K562 (cell line): ENCODE measurements around the gene FITM1. TPM values are rescaled to one million over a fixed set of nuclear protein-coding genes. Genes with fewer than 3 reads are reported as not detected.
A peak's percentile ranks its signal among the peaks of the same experiment; 100 is the strongest.

Experiments
- AFF4 ChIP-seq: sonication (generic); formaldehyde crosslinking; IDR thresholded peaks from 2 replicates; pipeline ENCODE4 v1.8.0; 2023; ENCODE audit warnings: mild to moderate bottlenecking, missing genetic modification reagents
- ARID4B ChIP-seq: sonication (generic); formaldehyde crosslinking; IDR thresholded peaks from 2 replicates; pipeline ENCODE4 v1.8.0; 2022; ENCODE audit warnings: mild to moderate bottlenecking, missing genetic modification reagents
- ATF3 ChIP-seq, 2 experiments: fragments of 450-650 bp in 1 of 2; sonication (generic) in 1 of 2; formaldehyde crosslinking in 1 of 2; IDR thresholded peaks in 1 of 2; conservative IDR thresholded peaks in 1 of 2; 2 replicates each; pipeline versions ENCODE4 v1.6.1 to v1.8.1; 2016 to 2023; ENCODE audit warnings: mild to moderate bottlenecking in 2 of 2, moderate library complexity in 2 of 2, inconsistent platforms in 1 of 2, missing genetic modification reagents in 1 of 2
- FOXA1 ChIP-seq: fragments of 450-650 bp; IDR thresholded peaks from 2 replicates; pipeline ENCODE4 v1.6.1; 2016; ENCODE audit warnings: mild to moderate bottlenecking, borderline replicate concordance
- HOMEZ ChIP-seq: fragments of 250-450 bp; sonication (Bioruptor Pico); IDR thresholded peaks from 2 replicates; pipeline ENCODE4 v1.4.0; 2020; ENCODE audit warnings: mild to moderate bottlenecking, moderate library complexity
- RBFOX2 ChIP-seq: fragments of 200-400 bp; formaldehyde crosslinking; IDR thresholded peaks from 2 replicates; pipeline ENCODE4 v1.6.1; 2017; ENCODE audit warnings: low read depth, mild to moderate bottlenecking, low read length, moderate library complexity
- RBM34 ChIP-seq: fragments of 200-400 bp; formaldehyde crosslinking; IDR thresholded peaks from 2 replicates; pipeline ENCODE4 v1.6.1; 2018; ENCODE audit warnings: low read length, borderline replicate concordance; ENCODE audit not compliant: insufficient read depth
- SMAD3 ChIP-seq: fragments of 450-650 bp; formaldehyde crosslinking; conservative IDR thresholded peaks from 2 replicates; pipeline ENCODE4 v1.4.0; 2020; ENCODE audit warnings: mild to moderate bottlenecking
- ZNF639 ChIP-seq, 2 experiments: fragments of 200-800 bp in 1 of 2; sonication (Bioruptor generic) in 1 of 2; sonication (generic) in 1 of 2; formaldehyde crosslinking in 1 of 2; IDR thresholded peaks in 1 of 2; conservative IDR thresholded peaks in 1 of 2; 2 replicates each; pipeline versions ENCODE4 v1.5.0 to v1.6.1; 2016 to 2020; ENCODE audit warnings: missing compliant biosample characterization in 1 of 2, missing genetic modification characterization in 1 of 2, missing genetic modification reagents in 1 of 2
- polyA plus RNA-seq, 8 experiments: library from polyadenylated mRNA; depleted of rRNA in 4 of 8; stranded (reverse) in 5 of 8; unstranded in 3 of 8; fragments of >200 nt; fragmentation: Nextera tagmentation in 2 of 8; fragmentation: Illumina TruSeq in 1 of 8; extraction: Ambion mirVana in 2 of 8; extraction: Trizol in 1 of 8; gene quantifications; 2 replicates each; pipeline versions ENCODE4 v1.2.1 to v1.2.3, GENCODE V29; 2011 to 2014; ENCODE audit warnings: inconsistent platforms in 1 of 8, missing spikeins in 1 of 8
- total RNA-seq, 7 experiments: library from RNA; depleted of rRNA in 6 of 7; stranded (reverse); fragments of >200 nt in 6 of 7; fragmentation: Illumina TruSeq in 2 of 7; extraction: Trizol in 2 of 7; gene quantifications; 2 replicates each; pipeline versions ENCODE4 v1.2.1 to v1.2.3, GENCODE V29; 2011 to 2021; ENCODE audit warnings: low replicate concordance in 1 of 7

FITM1 gene
- total and polyA plus RNA-seq, 9 of the 15 experiments (the other 6 are each of a cell fraction or from before 2014, with no cell fraction given): 0.09 to 0.20 TPM; not detected in 7

- TF ChIP-seq AFF4 (CRISPR knock-in tag) (no peak), FOXA1 (no peak), ZNF639 (CRISPR knock-in tag; conservative IDR thresholded peaks at IDR 0.05 in 1 of 2, IDR thresholded peaks at IDR 0.05 in 1 of 2) (0 out of 4 replicates have a peak, but pooled peaks of 1 of the 2 experiments have one; percentile 1), SMAD3 (no peak), HOMEZ (no peak), RBM34 (no peak), RBFOX2 (peak; percentile 31), ATF3 (IDR thresholded peaks at IDR 0.05) (no peak), ATF3 (CRISPR knock-in tag; conservative IDR thresholded peaks at IDR 0.05) (no peak), ARID4B (CRISPR knock-in tag) (0 out of 2 replicates have a peak, but pooled peaks have one; percentile 14)
Observed at GRCh38 chr14:24094841-24095270, 35.6 kb upstream of the FITM1 start (continued).
